Thoracic aorta (tissue), 2 donors: Measurements from ENCODE around the gene ASIC4. TPM values are rescaled to one million over a fixed set of nuclear protein-coding genes. Genes with fewer than 3 reads are reported as not detected.

Experiments
- ATAC-seq: fragments of 150-250 bp; one replicate; pipeline ENCODE4 v1.8.0; 2017; ENCODE audit warnings: low read depth; ENCODE audit not compliant: insufficient number of reproducible peaks, low FRiP score
- DNase-seq: peaks from one replicate; pipeline ENCODE4 v3.0.0-alpha.2; 2020; ENCODE audit warnings: low spot score
- H3K27ac ChIP-seq, 2 donors: fragments of 200-600 bp; sonication (generic); 1 replicate in 1 of 2; 2 replicates in 1 of 2; pipeline ENCODE4 v1.5.1; 2016; ENCODE audit warnings: mild to moderate bottlenecking in 2 of 2, moderate library complexity in 2 of 2
- H3K27me3 ChIP-seq: fragments of 200-600 bp; sonication (generic); replicated peaks from 2 replicates; pipeline ENCODE4 v1.6.0; 2016; ENCODE audit warnings: mild to moderate bottlenecking; ENCODE audit not compliant: insufficient read depth
- H3K36me3 ChIP-seq: fragments of 200-600 bp; sonication (generic); one replicate; pipeline ENCODE4 v1.5.1; 2016
- H3K4me1 ChIP-seq, 2 donors: fragments of 200-600 bp; sonication (generic); 1 replicate in 1 of 2; 2 replicates in 1 of 2; pipeline versions ENCODE4 v1.5.1 to v1.6.0; 2016; ENCODE audit warnings: low read depth in 2 of 2, mild to moderate bottlenecking in 1 of 2; ENCODE audit not compliant: control insufficient read depth in 1 of 2
- H3K4me3 ChIP-seq: fragments of 200-600 bp; sonication (generic); 2 replicates; pipeline ENCODE4 v1.5.1; 2016; ENCODE audit warnings: mild to moderate bottlenecking
- H3K9me3 ChIP-seq: fragments of 200-600 bp; sonication (generic); 2 replicates; pipeline ENCODE4 v1.5.1; 2016
- CTCF ChIP-seq: fragments of 200-600 bp; sonication (generic); IDR thresholded peaks from one replicate; pipeline ENCODE4 v1.5.1; 2019; ENCODE audit warnings: antibody characterized with exemption
- total RNA-seq, 2 donors: library from RNA; depleted of rRNA; stranded (reverse); fragments of >200 nt; gene quantifications; one replicate each; pipeline versions ENCODE4 v1.1.0 to v1.2.3, GENCODE V29; 2016

ASIC4 gene
- total RNA-seq, 2 donors from 2014 or later, result 0.41 TPM; not detected in 1

- TF ChIP-seq CTCF, result no peak
- H3K27me3 ChIP-seq, result peaks cover 7% of the 10 kb centered on the region
- peaks cover 0 to 13% of the 10 kb centered on the region in 2 donors for H3K4me1 ChIP-seq
- no peak for DNase-seq
- no peaks in the 10 kb centered on the region for H3K9me3 ChIP-seq
- no peak for ATAC-seq
- H3K4me3 ChIP-seq, result no peak overlapping the region
- no peaks in the 10 kb centered on the region for H3K36me3 ChIP-seq
- no peak overlapping the region for H3K27ac ChIP-seq
These were observed 1.8 kb downstream of the ASIC4 start for GRCh38 chr2:219515874-219516629.

GRCh38 chr2:219516888-219517287 is 2.6 kb downstream of the ASIC4 start:
- no peak for ATAC-seq
- no peak for TF ChIP-seq CTCF
- Histone ChIP-seq H3K27me3 (peaks cover 7% of the 10 kb centered on the region), H3K36me3 (no peaks in the 10 kb centered on the region), H3K9me3 (no peaks in the 10 kb centered on the region), H3K27ac (no peak overlapping the region), H3K4me1 (peaks cover 0 to 21% of the 10 kb centered on the region in 2 donors), H3K4me3 (no peak overlapping the region)
- DNase-seq, result no peak

DNA sequence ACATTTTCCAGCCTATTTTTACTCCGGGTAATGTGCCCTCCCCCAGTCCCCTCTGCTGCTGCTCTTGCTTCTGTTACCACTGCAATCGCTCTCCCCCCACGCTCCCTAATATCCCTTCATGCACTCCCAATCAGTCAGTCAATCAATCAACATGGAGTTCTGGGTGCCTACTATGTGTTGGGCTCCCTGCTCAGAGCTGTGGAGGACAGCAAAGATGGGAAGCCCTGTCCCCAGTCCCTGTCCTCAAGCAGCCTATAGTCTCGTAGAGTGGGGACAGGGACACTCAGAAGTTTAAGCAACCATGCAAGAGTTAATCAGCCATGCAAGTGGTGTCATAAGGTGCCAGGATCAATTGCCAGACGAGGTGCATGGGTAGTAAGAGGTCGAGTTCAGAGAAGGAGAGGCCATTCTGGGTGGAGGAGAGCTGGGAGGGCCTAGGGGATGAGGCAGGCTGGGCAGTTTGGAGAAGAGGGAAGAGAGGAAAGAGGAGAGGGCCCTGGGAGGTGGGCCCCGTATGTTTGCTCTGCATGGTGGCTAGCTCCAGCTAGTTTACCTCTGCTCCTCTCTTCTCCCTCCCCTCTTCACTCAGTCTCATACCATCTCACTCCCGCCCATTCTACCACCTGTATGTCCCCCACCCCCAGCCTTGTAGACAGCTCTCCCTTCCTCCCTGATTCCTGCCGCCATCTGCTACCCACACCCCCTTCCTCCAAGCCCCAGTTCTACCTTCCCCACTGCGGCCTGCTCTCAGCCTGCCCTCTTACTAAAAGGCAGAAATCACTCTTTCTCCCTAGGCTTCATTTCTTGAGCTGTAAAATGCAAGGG is 3.9 kb downstream of the ASIC4 start:
- Histone ChIP-seq H3K9me3 (no peaks in the 10 kb centered on the region), H3K36me3 (no peaks in the 10 kb centered on the region), H3K4me1 (peaks cover 0 to 32% of the 10 kb centered on the region in 2 donors), H3K4me3 (no peak overlapping the region), H3K27me3 (peaks cover 5% of the 10 kb centered on the region), H3K27ac (no peak overlapping the region)
- TF ChIP-seq CTCF, result no peak
- DNase-seq, result no peak
- ATAC-seq, result no peak

DNA sequence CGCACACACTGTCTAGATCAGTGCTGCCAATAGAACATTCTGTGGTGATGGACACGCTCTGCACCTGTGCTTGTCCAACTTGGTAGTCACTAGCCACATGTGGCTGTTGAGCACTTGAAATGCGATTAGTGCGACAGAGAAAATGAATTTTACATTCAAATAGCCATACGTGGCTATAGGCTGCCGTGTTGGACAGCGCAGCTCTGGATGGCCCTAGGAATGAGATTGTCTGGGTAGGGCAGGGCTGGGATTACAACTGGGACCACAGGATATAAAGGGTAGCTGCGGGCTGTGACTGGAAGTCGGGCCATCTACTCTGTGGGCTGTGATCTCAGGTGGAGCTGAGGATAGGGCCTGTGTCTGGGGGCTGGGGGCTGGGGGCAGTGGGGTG is 5.2 kb downstream of the ASIC4 start:
- TF ChIP-seq CTCF, result no peak
- peaks cover 0 to 26% of the 10 kb centered on the region in 2 donors for H3K4me1 ChIP-seq
- no peaks in the 10 kb centered on the region for H3K9me3 ChIP-seq
- no peaks in the 10 kb centered on the region for H3K36me3 ChIP-seq
- H3K27ac ChIP-seq, result no peak overlapping the region
- ATAC-seq, result no peak
- no peak for DNase-seq
- no peak overlapping the region for H3K4me3 ChIP-seq
- H3K27me3 ChIP-seq, result no peaks in the 10 kb centered on the region

- no peak for TF ChIP-seq CTCF
- H3K9me3 ChIP-seq, result no peaks in the 10 kb centered on the region
- no peaks in the 10 kb centered on the region for H3K36me3 ChIP-seq
- H3K27me3 ChIP-seq, result no peaks in the 10 kb centered on the region
- ATAC-seq, result no peak
- H3K27ac ChIP-seq, result no peak overlapping the region
- no peak for DNase-seq
- peaks cover 0 to 25% of the 10 kb centered on the region in 2 donors for H3K4me1 ChIP-seq
- H3K4me3 ChIP-seq, result no peak overlapping the region
These were observed 5.8 kb downstream of the ASIC4 start for GRCh38 chr2:219520079-219520478.
